ENCODE data around the gene KLHL29.

The KLHL29 gene

DNA sequence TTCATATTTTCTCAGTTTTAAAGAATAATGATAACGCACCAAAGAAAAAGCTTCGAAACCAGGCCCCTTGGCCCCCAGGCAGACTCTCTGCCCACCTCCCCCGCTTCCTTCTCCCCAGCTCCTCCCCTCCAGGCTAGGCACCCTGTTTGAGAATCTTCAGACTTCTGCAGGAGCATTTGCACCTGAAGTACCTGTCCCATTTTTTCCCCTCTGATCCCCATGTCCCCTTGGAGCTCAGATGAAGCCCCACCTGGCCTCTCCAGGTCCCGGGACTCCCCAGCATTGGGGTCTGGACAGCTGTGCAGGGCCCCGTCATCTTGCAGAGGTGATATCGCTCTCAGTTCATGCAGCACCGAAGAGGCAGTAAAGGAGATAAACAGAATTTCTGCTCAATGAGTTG is 35.5 kb upstream of the KLHL29 start:
- DNase-seq (ENCODE audit: low read depth), result no peak
- no peak overlapping the region for H3K4me3 ChIP-seq (replicated peaks; ENCODE audit: low read depth, low read length)
- TF ChIP-seq, protein P1, sequence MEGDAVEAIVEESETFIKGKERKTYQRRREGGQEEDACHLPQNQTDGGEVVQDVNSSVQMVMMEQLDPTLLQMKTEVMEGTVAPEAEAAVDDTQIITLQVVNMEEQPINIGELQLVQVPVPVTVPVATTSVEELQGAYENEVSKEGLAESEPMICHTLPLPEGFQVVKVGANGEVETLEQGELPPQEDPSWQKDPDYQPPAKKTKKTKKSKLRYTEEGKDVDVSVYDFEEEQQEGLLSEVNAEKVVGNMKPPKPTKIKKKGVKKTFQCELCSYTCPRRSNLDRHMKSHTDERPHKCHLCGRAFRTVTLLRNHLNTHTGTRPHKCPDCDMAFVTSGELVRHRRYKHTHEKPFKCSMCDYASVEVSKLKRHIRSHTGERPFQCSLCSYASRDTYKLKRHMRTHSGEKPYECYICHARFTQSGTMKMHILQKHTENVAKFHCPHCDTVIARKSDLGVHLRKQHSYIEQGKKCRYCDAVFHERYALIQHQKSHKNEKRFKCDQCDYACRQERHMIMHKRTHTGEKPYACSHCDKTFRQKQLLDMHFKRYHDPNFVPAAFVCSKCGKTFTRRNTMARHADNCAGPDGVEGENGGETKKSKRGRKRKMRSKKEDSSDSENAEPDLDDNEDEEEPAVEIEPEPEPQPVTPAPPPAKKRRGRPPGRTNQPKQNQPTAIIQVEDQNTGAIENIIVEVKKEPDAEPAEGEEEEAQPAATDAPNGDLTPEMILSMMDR (IDR thresholded peaks at IDR 0.05; ENCODE audit: low read length, missing control alignments), result no peak

- no peak for DNase-seq (ENCODE audit: low read depth)
- no peak overlapping the region for H3K4me3 ChIP-seq (replicated peaks; ENCODE audit: low read depth, low read length)
- TF ChIP-seq, protein P1 (IDR thresholded peaks at IDR 0.05; ENCODE audit: low read length, missing control alignments), result no peak
These were observed 34.8 kb upstream of the KLHL29 start for GRCh38 chr2:23350041-23350791.

DNA sequence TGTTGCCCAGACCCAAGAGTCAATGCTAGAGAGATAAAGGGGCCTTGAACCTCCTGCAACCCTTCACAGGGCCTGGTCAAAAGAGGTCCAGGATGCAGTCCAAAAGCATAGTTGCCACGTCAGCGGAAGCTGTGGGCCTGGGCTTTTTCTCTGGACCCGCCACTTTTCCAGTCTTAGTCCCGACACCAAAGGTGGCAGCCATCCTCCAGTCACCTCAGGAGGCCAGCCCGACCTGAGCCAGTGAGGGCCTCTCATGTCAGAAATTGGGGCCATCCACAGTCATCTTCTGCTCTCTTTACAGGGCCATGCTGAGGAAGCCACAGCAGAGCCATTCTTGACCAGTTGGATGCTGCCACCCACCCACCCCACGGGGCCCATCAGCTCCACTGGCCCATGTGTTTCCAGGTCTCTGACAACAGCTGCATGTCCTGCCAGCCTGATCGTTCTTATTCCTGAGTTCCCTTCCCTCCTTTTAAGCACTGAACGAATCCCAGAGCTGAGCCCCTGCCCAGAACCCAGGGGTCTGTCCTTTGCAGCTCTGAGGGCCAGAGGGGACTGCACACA is 34.1 kb upstream of the KLHL29 start:
- DNase-seq (ENCODE audit: low read depth), result no peak
- H3K4me3 ChIP-seq (replicated peaks; ENCODE audit: low read depth, low read length), result no peak overlapping the region

GRCh38 chr2:23351388-23352141 is 33.4 kb upstream of the KLHL29 start:
- TF ChIP-seq, protein P1 (IDR thresholded peaks at IDR 0.05; ENCODE audit: low read length, missing control alignments), result peak; percentile 83
- DNase-seq (ENCODE audit: low read depth), result peak; percentile 85
- no peak overlapping the region for H3K4me3 ChIP-seq (replicated peaks; ENCODE audit: low read depth, low read length)

More for the DNA sequence above, 34.1 kb upstream of the KLHL29 start:
- TF ChIP-seq, protein P1 (IDR thresholded peaks at IDR 0.05; ENCODE audit: low read length, missing control alignments), result no peak

DNA sequence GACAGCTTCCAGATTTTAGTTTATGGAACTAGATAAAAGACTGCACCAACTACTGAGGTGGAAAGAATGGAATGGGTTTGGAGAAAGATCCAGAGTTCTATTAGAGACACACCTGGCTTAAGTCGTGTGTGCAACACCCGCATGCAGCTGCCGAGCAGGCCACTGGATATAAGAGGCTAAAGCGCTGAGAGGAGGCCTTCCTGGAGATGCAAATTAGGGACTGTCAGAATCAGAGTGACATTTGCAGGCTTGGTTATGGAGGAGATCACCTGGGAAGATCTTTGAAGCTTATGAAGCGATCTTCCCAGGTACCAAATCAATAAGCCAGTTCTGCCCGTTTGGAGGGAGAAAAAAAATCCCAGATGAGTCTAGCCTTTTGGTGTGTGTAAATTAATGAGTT is 30.4 kb upstream of the KLHL29 start:
- TF ChIP-seq, protein P1 (IDR thresholded peaks at IDR 0.05; ENCODE audit: low read length, missing control alignments), result no peak
- H3K4me3 ChIP-seq (replicated peaks; ENCODE audit: low read depth, low read length), result no peak overlapping the region
- DNase-seq (ENCODE audit: low read depth), result no peak

- DNase-seq (ENCODE audit: low read depth), result no peak
- H3K4me3 ChIP-seq (replicated peaks; ENCODE audit: low read depth, low read length), result no peak overlapping the region
- TF ChIP-seq, protein P1 (IDR thresholded peaks at IDR 0.05; ENCODE audit: low read length, missing control alignments), result no peak
These were observed 30.0 kb upstream of the KLHL29 start for GRCh38 chr2:23355001-23355400.

Data from fibroblast of pulmonary artery (primary cell).